ENCODE results near the gene STX17. TPM values are rescaled to one million over a fixed set of nuclear protein-coding genes. Genes with fewer than 3 reads are reported as not detected.
"Not testable (repeated sequence)": the region's sequence is repeated elsewhere in the genome, so short reads cannot be mapped to it uniquely, and the experiment has no call there.

The STX17 gene
- 10 to 100 TPM; 30.6 to 36.1 TPM for total RNA-seq

GRCh38 chr9:99906403-99907207 lies at the start of gene STX17:
Gene STX17 (plus strand): TSS chr9:99906654. CDS start chr9:99915240, 8,586 bp downstream.
- H3K36me3 Mint-ChIP-seq: peaks cover 9% of the 10 kb centered on the region
- intact Hi-C loops (cut with micrococcal nuclease): loop anchor here (1.0 to 10.0 kb wide), 7 partner anchors 39 to 1492 kb away; partner anchors contain the start of genes ERP44, INVS, MRPL50 and ZNF189
- H3K4me1 Mint-ChIP-seq (ENCODE audit: low read depth): peaks cover 20% of the 10 kb centered on the region
- CTCF ChIA-PET: interaction anchor here (0.8 to 2.3 kb wide), 5 partner anchors 9 to 104 kb away, joined by 3 to 7 read pairs (median 4); no protein-coding TSS in a partner anchor
- H3K27me3 Mint-ChIP-seq: peaks cover 3% of the 10 kb centered on the region
- POLR2A ChIA-PET: interaction anchor here (0.8 to 1.5 kb wide), 6 partner anchors 9 to 84 kb away, joined by 3 to 4 read pairs (median 3); no protein-coding TSS in a partner anchor
- DNase-seq: peak; percentile 82
- H3K9me3 Mint-ChIP-seq: no peaks in the 10 kb centered on the region
- H3K27ac Mint-ChIP-seq: peak within 1 kb of the TSS; percentile 95
- H3K4me3 Mint-ChIP-seq: peak within 1 kb of the TSS; percentile 96

DNA sequence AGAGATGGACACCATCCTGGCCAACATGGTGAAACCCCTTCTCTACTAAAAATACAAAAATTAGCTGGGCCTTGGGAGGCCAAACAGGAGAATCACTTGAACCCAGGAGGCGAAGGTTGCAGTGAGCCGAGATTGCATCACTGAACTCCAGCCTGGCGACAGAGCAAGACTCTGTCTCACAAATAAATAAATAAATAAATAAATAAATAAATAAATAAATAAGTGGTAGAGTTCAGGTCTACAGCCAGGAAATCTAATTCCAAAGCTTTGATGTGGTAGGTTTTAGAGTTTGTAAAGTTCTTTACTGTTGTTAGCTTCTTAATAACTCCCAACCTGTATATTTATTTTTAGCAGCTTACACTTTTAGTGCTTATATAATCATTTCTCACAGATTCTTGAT lies 48.9 kb upstream of the STX17 start:
- H3K36me3 Mint-ChIP-seq: peaks cover 32% of the 10 kb centered on the region
- H3K27ac Mint-ChIP-seq; H3K4me1 Mint-ChIP-seq (ENCODE audit: low read depth); intact Hi-C loops (cut with micrococcal nuclease); CTCF ChIA-PET; POLR2A ChIA-PET; H3K9me3 Mint-ChIP-seq; H3K4me3 Mint-ChIP-seq; H3K27me3 Mint-ChIP-seq; DNase-seq: not testable (repeated sequence)

GRCh38 chr9:99858087-99858486 lies 48.4 kb upstream of the STX17 start:
- peaks cover 30% of the 10 kb centered on the region for H3K36me3 Mint-ChIP-seq
- no peaks in the 10 kb centered on the region for H3K4me1 Mint-ChIP-seq (ENCODE audit: low read depth)
- POLR2A ChIA-PET: no interaction called here
- intact Hi-C loops (cut with micrococcal nuclease): no loop called here
- no peaks in the 10 kb centered on the region for H3K27me3 Mint-ChIP-seq
- CTCF ChIA-PET: no interaction called here
- no peak overlapping the region for H3K27ac Mint-ChIP-seq
- H3K9me3 Mint-ChIP-seq: no peaks in the 10 kb centered on the region
- DNase-seq: no peak
- H3K4me3 Mint-ChIP-seq: no peak overlapping the region

GRCh38 chr9:99859243-99859980 lies 47.0 kb upstream of the STX17 start:
- H3K9me3 Mint-ChIP-seq: no peaks in the 10 kb centered on the region
- intact Hi-C loops (cut with micrococcal nuclease): no loop called here
- H3K27me3 Mint-ChIP-seq: no peaks in the 10 kb centered on the region
- DNase-seq: no peak
- ChIA-PET POLR2A (no interaction called here), CTCF (interaction anchor here (0.9 kb wide), 1 partner anchor 35 kb away, joined by 3 read pairs; no protein-coding TSS in a partner anchor)
- H3K4me1 Mint-ChIP-seq (ENCODE audit: low read depth): no peaks in the 10 kb centered on the region
- peaks cover 42% of the 10 kb centered on the region for H3K36me3 Mint-ChIP-seq
- H3K27ac Mint-ChIP-seq: no peak overlapping the region
- H3K4me3 Mint-ChIP-seq: no peak overlapping the region

DNA sequence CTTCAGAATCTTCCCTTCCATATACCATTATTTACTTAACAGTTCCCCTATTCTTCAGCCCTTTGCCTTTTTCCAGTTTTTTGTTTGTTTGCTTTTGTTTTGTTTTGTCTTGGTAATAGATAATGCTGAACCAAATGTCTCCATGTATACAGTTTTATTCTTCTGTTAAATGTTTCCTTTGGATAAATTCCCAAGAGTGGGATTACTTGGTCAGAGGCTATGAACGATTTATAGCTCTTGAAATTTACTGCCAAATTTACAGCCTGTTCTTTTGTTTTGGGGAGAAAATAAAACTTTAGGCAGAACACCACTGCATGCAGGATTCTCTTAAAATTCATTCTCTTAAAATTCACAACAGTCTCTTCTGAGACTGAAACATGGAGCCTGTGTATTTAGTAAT lies 46.2 kb upstream of the STX17 start:
- POLR2A ChIA-PET: no interaction called here
- Mint-ChIP-seq H3K36me3 (peaks cover 39% of the 10 kb centered on the region), H3K9me3 (no peaks in the 10 kb centered on the region), H3K4me1 (ENCODE audit: low read depth) (no peaks in the 10 kb centered on the region), H3K4me3 (no peak overlapping the region), H3K27ac (no peak overlapping the region), H3K27me3 (no peaks in the 10 kb centered on the region)
- intact Hi-C loops (cut with micrococcal nuclease): no loop called here
- CTCF ChIA-PET: interaction anchor here (1.1 kb wide), 1 partner anchor 36 kb away, joined by 3 read pairs; no protein-coding TSS in a partner anchor
- no peak for DNase-seq

- ChIA-PET POLR2A (no interaction called here), CTCF (no interaction called here)
- DNase-seq: no peak
- H3K9me3 Mint-ChIP-seq: no peaks in the 10 kb centered on the region
- H3K36me3 Mint-ChIP-seq: peaks cover 27% of the 10 kb centered on the region
- peaks cover 14% of the 10 kb centered on the region for H3K4me1 Mint-ChIP-seq (ENCODE audit: low read depth)
- intact Hi-C loops (cut with micrococcal nuclease): no loop called here
- no peak overlapping the region for H3K4me3 Mint-ChIP-seq
- no peak overlapping the region for H3K27ac Mint-ChIP-seq
- no peaks in the 10 kb centered on the region for H3K27me3 Mint-ChIP-seq
Measured at GRCh38 chr9:99863955-99864354, 42.5 kb upstream of the STX17 start.

- no peaks in the 10 kb centered on the region for H3K27me3 Mint-ChIP-seq
- ChIA-PET POLR2A (no interaction called here), CTCF (no interaction called here)
- H3K4me1 Mint-ChIP-seq (ENCODE audit: low read depth): peaks cover 15% of the 10 kb centered on the region
- H3K4me3 Mint-ChIP-seq: no peak overlapping the region
- peaks cover 15% of the 10 kb centered on the region for H3K36me3 Mint-ChIP-seq
- no peak for DNase-seq
- H3K9me3 Mint-ChIP-seq: no peaks in the 10 kb centered on the region
- no peak overlapping the region for H3K27ac Mint-ChIP-seq
- intact Hi-C loops (cut with micrococcal nuclease): loop anchor here (5.0 kb wide), 1 partner anchor 41 kb away; the partner anchor contains the start of gene STX17
Measured at GRCh38 chr9:99866398-99866797, 40.1 kb upstream of the STX17 start.

- no peak overlapping the region for H3K27ac Mint-ChIP-seq
Measured at GRCh38 chr9:99867536-99867935, 38.9 kb upstream of the STX17 start.

GRCh38 chr9:99867968-99868367 lies 38.5 kb upstream of the STX17 start:
- no peaks in the 10 kb centered on the region for H3K9me3 Mint-ChIP-seq
- ChIA-PET POLR2A (no interaction called here), CTCF (no interaction called here)
- peaks cover 13% of the 10 kb centered on the region for H3K36me3 Mint-ChIP-seq
- no peak overlapping the region for H3K27ac Mint-ChIP-seq
- intact Hi-C loops (cut with micrococcal nuclease): loop anchor here (2.0 to 5.0 kb wide), 2 partner anchors 39 to 41 kb away; partner anchors contain the start of gene STX17
- peaks cover 15% of the 10 kb centered on the region for H3K4me1 Mint-ChIP-seq (ENCODE audit: low read depth)
- H3K27me3 Mint-ChIP-seq: no peaks in the 10 kb centered on the region
- DNase-seq: peak; percentile 38
- no peak overlapping the region for H3K4me3 Mint-ChIP-seq

More at GRCh38 chr9:99867536-99867935, 38.9 kb upstream of the STX17 start:
- Mint-ChIP-seq H3K27me3 (no peaks in the 10 kb centered on the region), H3K9me3 (no peaks in the 10 kb centered on the region), H3K4me3 (no peak overlapping the region), H3K36me3 (peaks cover 15% of the 10 kb centered on the region), H3K4me1 (ENCODE audit: low read depth) (peaks cover 15% of the 10 kb centered on the region)
- DNase-seq: no peak
- intact Hi-C loops (cut with micrococcal nuclease): loop anchor here (5.0 kb wide), 1 partner anchor 40 kb away; the partner anchor contains the start of gene STX17
- ChIA-PET CTCF (no interaction called here), POLR2A (no interaction called here)

- no peak overlapping the region for H3K4me3 Mint-ChIP-seq
- H3K36me3 Mint-ChIP-seq: peaks cover 4% of the 10 kb centered on the region
- no peaks in the 10 kb centered on the region for H3K27me3 Mint-ChIP-seq
- ChIA-PET CTCF (interaction anchor here (0.7 kb wide), 1 partner anchor 687 kb away, joined by 3 read pairs; no protein-coding TSS in a partner anchor), POLR2A (no interaction called here)
- no peak overlapping the region for H3K27ac Mint-ChIP-seq
- intact Hi-C loops (cut with micrococcal nuclease): loop anchor here (2.0 to 5.0 kb wide), 2 partner anchors 38 to 42 kb away; partner anchors contain the start of gene STX17
- DNase-seq: no peak
- peaks cover 21% of the 10 kb centered on the region for H3K4me1 Mint-ChIP-seq (ENCODE audit: low read depth)
- no peaks in the 10 kb centered on the region for H3K9me3 Mint-ChIP-seq
Measured at GRCh38 chr9:99868845-99869244, 37.6 kb upstream of the STX17 start.

- peaks cover 25% of the 10 kb centered on the region for H3K4me1 Mint-ChIP-seq (ENCODE audit: low read depth)
- ChIA-PET CTCF (interaction anchor here (0.6 to 1.3 kb wide), 2 partner anchors 19 to 45 kb away, joined by 3 to 4 read pairs; no protein-coding TSS in a partner anchor), POLR2A (no interaction called here)
- intact Hi-C loops (cut with micrococcal nuclease): no loop called here
- no peaks in the 10 kb centered on the region for H3K9me3 Mint-ChIP-seq
- H3K36me3 Mint-ChIP-seq: no peaks in the 10 kb centered on the region
- H3K4me3 Mint-ChIP-seq: no peak overlapping the region
- no peak overlapping the region for H3K27ac Mint-ChIP-seq
- no peaks in the 10 kb centered on the region for H3K27me3 Mint-ChIP-seq
- DNase-seq: no peak
Measured at GRCh38 chr9:99870126-99870525, 36.3 kb upstream of the STX17 start.

DNA sequence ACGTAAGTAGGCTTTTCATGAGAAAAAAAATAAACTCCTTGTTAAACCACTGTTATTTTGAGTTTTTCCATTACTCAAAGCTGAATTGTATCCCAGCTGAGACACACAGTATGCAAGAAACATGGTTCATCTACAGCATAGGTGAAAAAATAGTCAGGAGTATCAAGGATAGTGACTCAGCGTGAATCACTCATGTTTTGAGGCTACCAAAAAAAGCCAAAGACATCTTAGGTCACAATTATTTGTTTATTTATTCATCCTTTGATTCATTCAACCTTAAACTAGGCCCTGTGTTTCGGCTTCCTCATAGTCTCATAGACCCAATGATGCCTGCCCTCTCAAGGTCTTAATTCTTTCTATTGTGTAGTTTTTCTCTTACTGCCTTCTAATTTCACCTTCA lies 32.9 kb upstream of the STX17 start:
- H3K36me3 Mint-ChIP-seq: no peaks in the 10 kb centered on the region
- DNase-seq: no peak
- ChIA-PET POLR2A (interaction anchor here (0.9 kb wide), 1 partner anchor 54 kb away, joined by 3 read pairs; no protein-coding TSS in a partner anchor), CTCF (interaction anchor here (1.0 kb wide), 1 partner anchor 54 kb away, joined by 3 read pairs; no protein-coding TSS in a partner anchor)
- H3K27ac Mint-ChIP-seq: peak overlapping the region; percentile 42
- H3K27me3 Mint-ChIP-seq: peaks cover 2% of the 10 kb centered on the region
- no peaks in the 10 kb centered on the region for H3K9me3 Mint-ChIP-seq
- H3K4me1 Mint-ChIP-seq (ENCODE audit: low read depth): peaks cover 15% of the 10 kb centered on the region
- intact Hi-C loops (cut with micrococcal nuclease): loop anchor here (1.0 to 2.0 kb wide), 4 partner anchors 47 to 81 kb away; no protein-coding TSS in a partner anchor
- no peak overlapping the region for H3K4me3 Mint-ChIP-seq
